ENCODE measurements around the gene PDZD7. TPM values are rescaled to one million over a fixed set of nuclear protein-coding genes. Genes with fewer than 3 reads are reported as not detected.

The PDZD7 gene
- total and polyA plus RNA-seq, 2 of the 8 experiments (the other 6 are each of a cell fraction or from before 2014, with no cell fraction given) = 0.88 to 1.6 TPM

GRCh38 chr10:100988166-100988565 is 42.8 kb downstream of the PDZD7 start:
- peak overlapping the region; percentile 58 for H3K4ac ChIP-seq (replicated peaks; ENCODE audit: insufficient read length, low read depth, low read length)
- peaks cover 9% of the 10 kb centered on the region; the same call in 1 of the 2 replicates for H3K23me2 ChIP-seq (ENCODE audit: low read depth, low read length)
- no peak overlapping the region for H2AFZ ChIP-seq (ENCODE audit: low read length)
- H3K14ac ChIP-seq (ENCODE audit: insufficient read length) = no peak overlapping the region
- no peak overlapping the region for H4K91ac ChIP-seq (replicated peaks; ENCODE audit: insufficient read length, low read length)
- H3K79me2 ChIP-seq (ENCODE audit: control insufficient read depth in 1 of 2, insufficient read depth in 2 of 2, low read length in 2 of 2) = peaks cover 17 to 51% of the 10 kb centered on the region in 2 experiments
- H3K36me3 ChIP-seq (ENCODE audit: control insufficient read depth in 2 of 4, insufficient read depth in 4 of 4, low read length in 3 of 4) = peaks cover 15 to 40% (median 29%) of the 10 kb centered on the region in 4 experiments
- peaks cover 0 to 12% (median 5%) of the 10 kb centered on the region in 4 experiments; a peak in 4 of 7 replicates for H3K4me1 ChIP-seq (replicated peaks in 1 of 4; ENCODE audit: control insufficient read depth in 3 of 4, insufficient read depth in 4 of 4, low read length in 3 of 4)
- no peak overlapping the region for H2BK20ac ChIP-seq (ENCODE audit: low read length)
- H3K9ac ChIP-seq (replicated peaks in 1 of 4; ENCODE audit: extremely low read depth in 1 of 4, low read depth in 3 of 4, low read length in 3 of 4) = peak overlapping the region in 3 of 4 experiments; percentile 80 to 84 (median 83); a peak in 6 of 7 replicates
- H3K79me1 ChIP-seq (ENCODE audit: low read depth, low read length) = peaks cover 15% of the 10 kb centered on the region
- H2BK15ac ChIP-seq (ENCODE audit: low read length) = no peak overlapping the region
- H3K4me2 ChIP-seq (ENCODE audit: insufficient read depth in 1 of 2, low read depth in 2 of 2, low read length in 2 of 2) = peak overlapping the region; percentile 85 to 98
- POLR2A ChIA-PET (ENCODE audit: partially characterized antibody) = interaction anchor here (0.7 to 6.8 kb wide), 8 partner anchors 10 to 30 kb away, joined by 3 to 38 read pairs (median 4); partner anchors contain the start of genes LZTS2 and SEMA4G
- TF ChIP-seq BRCA1 (IDR thresholded peaks at IDR 0.05; ENCODE audit: low read depth, low read length) (no peak), SP1 (IDR thresholded peaks at IDR 0.05; ENCODE audit: low read depth, low read length) (no peak), SP4 (IDR thresholded peaks at IDR 0.05; ENCODE audit: low read length) (no peak), ZNF274 (IDR thresholded peaks at IDR 0.05; ENCODE audit: borderline replicate concordance, extremely low read depth, low read length) (no peak), MAX (IDR thresholded peaks at IDR 0.05) (no peak), JUND (IDR thresholded peaks at IDR 0.05; ENCODE audit: low read length) (no peak), KDM4A (IDR thresholded peaks at IDR 0.05; ENCODE audit: low read depth, low read length, severe bottlenecking) (no peak), CHD1 (IDR thresholded peaks at IDR 0.05; ENCODE audit: low read depth, low read length) (no peak)
- no peak overlapping the region for H3K23ac ChIP-seq (ENCODE audit: insufficient read length)
- peak overlapping the region; percentile 68 to 92 (median 80) for H3K4me3 ChIP-seq (ENCODE audit: extremely low read depth in 1 of 4, insufficient read depth in 2 of 4, low read depth in 3 of 4, low read length in 4 of 4)
- no peak for FAIRE-seq
- no peak for DNase-seq (ENCODE audit: low read depth in 1 of 2, low spot score in 2 of 2)
- peak overlapping the region; percentile 75; the same call in 1 of the 2 replicates for H4K8ac ChIP-seq (ENCODE audit: extremely low read depth, insufficient read depth, low read length)
- peak overlapping the region; percentile 86; the same call in 1 of the 2 replicates for H2AK5ac ChIP-seq (ENCODE audit: low read depth, low read length)
- WGBS, 2 experiments (ENCODE audit: extremely low coverage in 1 of 2, insufficient coverage in 1 of 2, insufficient read length in 1 of 2, insufficient replicate concordance in 2 of 2, low coverage in 1 of 2, low lambda C conversion rate in 2 of 2, missing lambda C conversion rate in 1 of 2) = 69% methylated on average over 10 of the region's 10 CpGs; no CpG with 5 or more reads in 1 of the 2 experiments
- no peak overlapping the region for H3K18ac ChIP-seq (ENCODE audit: extremely low read depth, low read length)
- no peaks in the 10 kb centered on the region for H3K27me3 ChIP-seq (replicated peaks in 1 of 4; ENCODE audit: control insufficient read depth in 3 of 4, extremely low read depth in 1 of 4, insufficient read depth in 3 of 4, low read length in 3 of 4)
- no peak overlapping the region for H4K5ac ChIP-seq (ENCODE audit: insufficient read length, low read depth, low read length)
- H3K27ac ChIP-seq (ENCODE audit: low read depth, low read length) = peak overlapping the region; percentile 37
- no peak overlapping the region; the same call in 1 of the 2 replicates for H2BK5ac ChIP-seq (ENCODE audit: low read depth, low read length)
- H3K56ac ChIP-seq (replicated peaks; ENCODE audit: insufficient read length, low read depth, low read length) = no peak overlapping the region
- H2BK120ac ChIP-seq (replicated peaks; ENCODE audit: low read depth, low read length) = no peak overlapping the region
- CTCF ChIA-PET (ENCODE audit: partially characterized antibody) = interaction anchor here (0.6 to 26.8 kb wide), 7 partner anchors 9 to 90 kb away, joined by 3 to 464 read pairs (median 10); partner anchors contain the start of gene SEMA4G
- no peak overlapping the region for H2BK12ac ChIP-seq (ENCODE audit: low read depth, low read length)
- no peaks in the 10 kb centered on the region for H3K9me3 ChIP-seq (ENCODE audit: insufficient read depth in 2 of 2, low read depth in 1 of 2, low read length in 1 of 2)
- H4K20me1 ChIP-seq (replicated peaks in 1 of 2; ENCODE audit: control insufficient read depth in 1 of 2, insufficient read depth in 2 of 2, low read length in 2 of 2) = peaks cover 7 to 18% of the 10 kb centered on the region in 2 experiments

Data from H1 (cell line).